Prostate gland (tissue), 2 donors: Measurements from ENCODE around the gene DPEP3.

Experiments
- POLR2A ChIP-seq: fragments of 450-650 bp; IDR thresholded peaks from one replicate; pipeline ENCODE4 v1.6.1; 2016; ENCODE audit warnings: antibody characterized with exemption, mild to moderate bottlenecking
- TF ChIP-seq, protein P1 (sequence below), 4 experiments: fragments of 200-600 bp in 2 of 4; fragments of 450-650 bp in 2 of 4; sonication (generic) in 2 of 4; IDR thresholded peaks; 1 replicate in 3 of 4; 2 replicates in 1 of 4; pipeline ENCODE4 v1.5.1; 2016 to 2019; ENCODE audit warnings: antibody characterized with exemption in 4 of 4, mild to moderate bottlenecking in 2 of 4, moderate library complexity in 2 of 4

DNA sequence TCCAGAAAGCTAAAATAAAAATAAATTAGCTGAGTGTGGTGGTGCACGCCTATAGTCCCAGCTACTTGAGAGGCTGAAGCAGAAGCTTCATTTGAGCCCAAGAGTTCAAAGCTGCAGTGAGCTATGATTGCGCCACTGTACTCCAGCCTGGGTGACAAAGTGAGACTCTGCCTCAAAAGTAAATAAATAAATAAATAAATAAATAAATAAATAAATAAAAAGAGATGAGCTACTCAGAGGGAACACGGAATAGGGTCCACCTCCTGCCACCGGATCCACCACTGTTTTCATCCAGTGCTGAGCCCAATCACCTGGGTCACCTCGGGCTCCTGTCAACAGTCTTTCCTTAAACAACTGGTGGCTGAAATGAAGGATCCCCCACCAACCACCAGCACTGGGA, 6.7 kb upstream of the DPEP3 start:
- TF ChIP-seq POLR2A: no peak
- TF ChIP-seq, protein P1, sequence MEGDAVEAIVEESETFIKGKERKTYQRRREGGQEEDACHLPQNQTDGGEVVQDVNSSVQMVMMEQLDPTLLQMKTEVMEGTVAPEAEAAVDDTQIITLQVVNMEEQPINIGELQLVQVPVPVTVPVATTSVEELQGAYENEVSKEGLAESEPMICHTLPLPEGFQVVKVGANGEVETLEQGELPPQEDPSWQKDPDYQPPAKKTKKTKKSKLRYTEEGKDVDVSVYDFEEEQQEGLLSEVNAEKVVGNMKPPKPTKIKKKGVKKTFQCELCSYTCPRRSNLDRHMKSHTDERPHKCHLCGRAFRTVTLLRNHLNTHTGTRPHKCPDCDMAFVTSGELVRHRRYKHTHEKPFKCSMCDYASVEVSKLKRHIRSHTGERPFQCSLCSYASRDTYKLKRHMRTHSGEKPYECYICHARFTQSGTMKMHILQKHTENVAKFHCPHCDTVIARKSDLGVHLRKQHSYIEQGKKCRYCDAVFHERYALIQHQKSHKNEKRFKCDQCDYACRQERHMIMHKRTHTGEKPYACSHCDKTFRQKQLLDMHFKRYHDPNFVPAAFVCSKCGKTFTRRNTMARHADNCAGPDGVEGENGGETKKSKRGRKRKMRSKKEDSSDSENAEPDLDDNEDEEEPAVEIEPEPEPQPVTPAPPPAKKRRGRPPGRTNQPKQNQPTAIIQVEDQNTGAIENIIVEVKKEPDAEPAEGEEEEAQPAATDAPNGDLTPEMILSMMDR (IDR thresholded peaks at IDR 0.05): no peak
